KMS-11 (cell line): Measurements from ENCODE around the gene LIN7C.

Experiments
- H2AFZ ChIP-seq: fragments of 200-600 bp; sonication (generic); 2 replicates; pipeline ENCODE4 v1.6.1; 2016; ENCODE audit warnings: antibody characterized with exemption, mixed run types, low read depth
- H3K27ac ChIP-seq: fragments of 200-600 bp; sonication (generic); 2 replicates; pipeline ENCODE4 v1.6.1; 2016; ENCODE audit warnings: mild to moderate bottlenecking, mixed run types
- H3K27me3 ChIP-seq: fragments of 200-600 bp; sonication (generic); 2 replicates; pipeline ENCODE4 v1.6.1; 2017; ENCODE audit warnings: mild to moderate bottlenecking, low read depth, mixed run types, moderate library complexity; ENCODE audit not compliant: insufficient read depth
- H3K36me3 ChIP-seq: fragments of 200-600 bp; sonication (generic); 2 replicates; pipeline ENCODE4 v1.6.1; 2017; ENCODE audit warnings: mild to moderate bottlenecking, mixed run types; ENCODE audit not compliant: insufficient read depth
- H3K4me1 ChIP-seq: fragments of 200-600 bp; sonication (generic); 2 replicates; pipeline ENCODE4 v1.6.1; 2016; ENCODE audit warnings: mild to moderate bottlenecking, low read depth, mixed run types; ENCODE audit not compliant: poor library complexity, severe bottlenecking
- H3K4me2 ChIP-seq: fragments of 200-600 bp; sonication (generic); 2 replicates; pipeline ENCODE4 v1.7.0; 2016; ENCODE audit warnings: mild to moderate bottlenecking, mixed run types
- H3K4me3 ChIP-seq: fragments of 200-600 bp; sonication (generic); IDR thresholded peaks from 2 replicates; pipeline ENCODE4 v1.6.1; 2017; ENCODE audit warnings: low read depth, low read length, mixed read lengths; ENCODE audit not compliant: insufficient read depth
- H3K79me2 ChIP-seq: fragments of 200-600 bp; sonication (generic); 2 replicates; pipeline ENCODE4 v1.6.1; 2016; ENCODE audit warnings: low read depth, mixed run types; ENCODE audit not compliant: insufficient read depth
- H3K9ac ChIP-seq: fragments of 200-600 bp; sonication (generic); 2 replicates; pipeline ENCODE4 v1.6.1; 2016; ENCODE audit warnings: mild to moderate bottlenecking, mixed run types
- H4K20me1 ChIP-seq: fragments of 200-600 bp; sonication (generic); 2 replicates; pipeline ENCODE4 v1.6.1; 2016; ENCODE audit warnings: mild to moderate bottlenecking, mixed run types; ENCODE audit not compliant: insufficient read depth
- TF ChIP-seq, protein P1 (sequence below): fragments of 200-600 bp; sonication (generic); conservative IDR thresholded peaks from 2 replicates; pipeline ENCODE4 v1.6.1; 2017; ENCODE audit warnings: low read depth, mild to moderate bottlenecking, antibody characterized with exemption, low read length, moderate library complexity, mixed read lengths

The LIN7C gene, protein sequence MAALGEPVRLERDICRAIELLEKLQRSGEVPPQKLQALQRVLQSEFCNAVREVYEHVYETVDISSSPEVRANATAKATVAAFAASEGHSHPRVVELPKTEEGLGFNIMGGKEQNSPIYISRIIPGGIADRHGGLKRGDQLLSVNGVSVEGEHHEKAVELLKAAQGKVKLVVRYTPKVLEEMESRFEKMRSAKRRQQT

DNA sequence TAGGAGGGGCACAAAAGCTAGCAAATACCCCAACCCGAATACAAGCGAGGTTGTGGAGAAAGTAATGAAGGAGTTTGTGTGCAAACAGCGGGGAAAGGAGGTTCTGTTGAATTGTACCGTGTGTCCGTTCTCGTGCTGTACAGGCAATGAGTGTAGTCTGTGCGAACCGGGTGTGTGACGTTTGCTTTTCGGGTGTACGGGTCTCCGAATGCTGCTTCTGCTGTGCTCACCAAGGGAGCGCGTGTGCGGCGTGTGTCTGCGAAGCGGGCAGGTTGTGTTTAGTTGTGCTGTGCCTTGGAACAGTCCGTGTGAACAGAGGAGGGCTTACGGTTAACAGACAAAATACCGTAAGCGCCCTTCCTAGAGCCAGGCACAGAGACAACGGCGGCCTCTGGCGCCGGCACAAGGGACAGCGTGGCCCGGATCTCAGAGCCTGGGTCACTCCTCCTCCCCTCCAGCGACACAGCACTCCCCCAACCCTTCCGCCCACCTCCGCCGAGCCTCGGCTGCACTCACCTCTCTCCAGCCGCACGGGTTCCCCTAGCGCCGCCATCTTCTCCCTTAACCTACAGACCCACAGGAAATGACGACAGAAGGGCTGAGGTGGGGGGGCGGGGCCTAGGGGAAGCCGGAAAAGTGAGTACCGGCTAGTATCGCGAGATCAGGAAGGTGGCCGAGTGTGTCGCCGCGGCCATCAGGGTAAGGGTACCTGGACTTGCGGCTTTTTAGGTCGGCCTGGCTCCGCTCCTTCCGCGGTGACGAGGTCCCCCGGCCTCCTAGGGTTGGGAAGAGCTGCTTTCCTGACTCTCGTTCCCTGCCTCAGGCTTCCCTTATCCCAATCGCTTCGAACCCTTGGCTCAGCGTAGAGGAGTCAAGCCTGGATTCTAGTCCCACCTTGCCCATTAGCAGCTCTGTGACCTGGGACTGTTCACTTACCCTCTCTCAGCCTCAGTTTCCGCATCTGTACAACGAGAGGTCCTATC is at the start of gene LIN7C:
Gene LIN7C, minus strand, starts transcription at position 570 of the 983 bp plus-strand sequence. Its CDS starts 17 bp downstream, at position 553.
- peak within 1 kb of the TSS; percentile 77 for H3K27ac ChIP-seq
- H3K4me2 ChIP-seq: peak within 1 kb of the TSS; percentile 79
- no peaks in the 10 kb centered on the region for H3K36me3 ChIP-seq
- H3K79me2 ChIP-seq: peaks cover 48% of the 10 kb centered on the region
- H3K4me3 ChIP-seq: peak within 1 kb of the TSS; percentile 65
- peak within 1 kb of the TSS; percentile 75 for H2AFZ ChIP-seq
- peak within 1 kb of the TSS; percentile 90 for H3K9ac ChIP-seq
- no peaks in the 10 kb centered on the region for H4K20me1 ChIP-seq
- peaks cover 40% of the 10 kb centered on the region for H3K4me1 ChIP-seq
- no peaks in the 10 kb centered on the region for H3K27me3 ChIP-seq
- TF ChIP-seq, protein P1, sequence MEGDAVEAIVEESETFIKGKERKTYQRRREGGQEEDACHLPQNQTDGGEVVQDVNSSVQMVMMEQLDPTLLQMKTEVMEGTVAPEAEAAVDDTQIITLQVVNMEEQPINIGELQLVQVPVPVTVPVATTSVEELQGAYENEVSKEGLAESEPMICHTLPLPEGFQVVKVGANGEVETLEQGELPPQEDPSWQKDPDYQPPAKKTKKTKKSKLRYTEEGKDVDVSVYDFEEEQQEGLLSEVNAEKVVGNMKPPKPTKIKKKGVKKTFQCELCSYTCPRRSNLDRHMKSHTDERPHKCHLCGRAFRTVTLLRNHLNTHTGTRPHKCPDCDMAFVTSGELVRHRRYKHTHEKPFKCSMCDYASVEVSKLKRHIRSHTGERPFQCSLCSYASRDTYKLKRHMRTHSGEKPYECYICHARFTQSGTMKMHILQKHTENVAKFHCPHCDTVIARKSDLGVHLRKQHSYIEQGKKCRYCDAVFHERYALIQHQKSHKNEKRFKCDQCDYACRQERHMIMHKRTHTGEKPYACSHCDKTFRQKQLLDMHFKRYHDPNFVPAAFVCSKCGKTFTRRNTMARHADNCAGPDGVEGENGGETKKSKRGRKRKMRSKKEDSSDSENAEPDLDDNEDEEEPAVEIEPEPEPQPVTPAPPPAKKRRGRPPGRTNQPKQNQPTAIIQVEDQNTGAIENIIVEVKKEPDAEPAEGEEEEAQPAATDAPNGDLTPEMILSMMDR: no peak

DNA sequence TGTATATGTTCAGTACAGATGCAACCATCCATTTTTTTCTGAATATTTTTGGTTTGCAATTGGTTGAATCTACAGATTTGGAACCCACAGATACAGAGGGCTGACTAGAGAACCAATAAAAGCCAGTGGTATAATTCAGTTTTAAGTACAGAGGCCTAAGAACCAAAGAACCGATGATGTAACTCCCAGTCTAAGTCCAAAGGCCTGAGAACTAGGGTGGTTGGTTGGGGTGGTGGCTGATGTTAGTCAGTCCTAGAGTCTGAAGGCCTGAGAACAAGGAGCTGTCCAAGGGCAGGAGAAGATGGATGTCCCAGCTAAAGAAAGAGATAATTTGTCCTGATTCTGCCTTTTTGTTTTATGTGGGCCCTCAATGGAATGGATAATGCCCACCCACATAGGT is 48.7 kb upstream of the LIN7C start:
- Histone ChIP-seq H3K36me3 (no peaks in the 10 kb centered on the region), H3K79me2 (no peaks in the 10 kb centered on the region), H3K4me2 (no peak overlapping the region), H3K4me3 (no peak overlapping the region), H3K27ac (no peak overlapping the region), H2AFZ (no peak overlapping the region), H3K9ac (no peak overlapping the region), H4K20me1 (no peaks in the 10 kb centered on the region), H3K27me3 (no peaks in the 10 kb centered on the region), H3K4me1 (no peaks in the 10 kb centered on the region)
- TF ChIP-seq, protein P1: no peak

DNA sequence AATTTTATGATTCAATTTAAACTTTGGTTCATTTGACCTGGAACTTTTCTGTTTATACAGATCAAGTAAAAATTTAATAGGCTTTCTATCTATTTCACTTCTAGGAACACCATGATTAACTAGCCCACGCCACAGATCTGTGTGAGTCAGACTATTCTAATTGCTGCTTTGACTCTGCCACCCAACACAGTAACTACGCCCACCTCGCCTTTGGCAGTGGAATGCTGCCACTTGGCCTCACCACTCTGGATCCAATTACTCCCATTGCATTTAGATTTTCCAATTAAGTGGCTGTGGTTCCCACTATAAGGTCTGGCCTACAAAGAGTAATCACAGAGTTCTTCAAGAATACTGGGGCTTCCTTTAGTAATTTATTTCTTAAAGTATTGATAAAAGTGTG is 46.6 kb upstream of the LIN7C start:
- Histone ChIP-seq H3K27ac (no peak overlapping the region), H2AFZ (no peak overlapping the region), H3K79me2 (no peaks in the 10 kb centered on the region), H3K4me2 (no peak overlapping the region), H3K36me3 (no peaks in the 10 kb centered on the region), H3K4me1 (no peaks in the 10 kb centered on the region), H4K20me1 (no peaks in the 10 kb centered on the region), H3K4me3 (no peak overlapping the region), H3K27me3 (no peaks in the 10 kb centered on the region), H3K9ac (no peak overlapping the region)
- TF ChIP-seq, protein P1: no peak

DNA sequence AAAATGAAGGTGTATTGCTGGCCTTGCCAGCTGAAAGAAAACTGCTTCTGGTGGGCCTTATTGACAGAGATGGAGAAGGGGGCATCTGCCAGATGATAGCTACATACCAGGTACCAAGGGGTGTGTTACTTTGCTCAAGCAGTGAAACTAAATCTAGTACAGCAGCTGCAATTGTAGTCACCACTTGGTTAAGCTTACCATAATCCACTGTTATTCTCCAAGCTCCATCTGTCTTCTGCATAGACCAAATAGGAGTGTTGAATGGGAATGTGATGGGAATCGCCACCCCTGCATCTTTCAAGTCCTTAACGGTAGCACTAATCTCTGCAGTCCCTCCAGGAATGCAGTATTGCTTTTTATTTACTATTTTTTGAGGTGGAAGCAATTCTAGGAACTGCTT is 45.8 kb upstream of the LIN7C start:
- Histone ChIP-seq H3K27ac (no peak overlapping the region), H4K20me1 (no peaks in the 10 kb centered on the region), H2AFZ (no peak overlapping the region), H3K79me2 (no peaks in the 10 kb centered on the region), H3K4me2 (no peak overlapping the region), H3K36me3 (no peaks in the 10 kb centered on the region), H3K4me1 (no peaks in the 10 kb centered on the region), H3K4me3 (no peak overlapping the region), H3K9ac (no peak overlapping the region), H3K27me3 (no peaks in the 10 kb centered on the region)
- TF ChIP-seq, protein P1: no peak
